ENCODE data around the gene PSMB11. TPM values are rescaled to one million over a fixed set of nuclear protein-coding genes. Genes with fewer than 3 reads are reported as not detected.
A peak's percentile ranks its signal among the peaks of the same experiment; 100 is the strongest.

Gene PSMB11
- total and polyA plus RNA-seq, 10 of the 15 experiments (the other 5 are each of a cell fraction or from before 2014, with no cell fraction given) = not detected

DNA sequence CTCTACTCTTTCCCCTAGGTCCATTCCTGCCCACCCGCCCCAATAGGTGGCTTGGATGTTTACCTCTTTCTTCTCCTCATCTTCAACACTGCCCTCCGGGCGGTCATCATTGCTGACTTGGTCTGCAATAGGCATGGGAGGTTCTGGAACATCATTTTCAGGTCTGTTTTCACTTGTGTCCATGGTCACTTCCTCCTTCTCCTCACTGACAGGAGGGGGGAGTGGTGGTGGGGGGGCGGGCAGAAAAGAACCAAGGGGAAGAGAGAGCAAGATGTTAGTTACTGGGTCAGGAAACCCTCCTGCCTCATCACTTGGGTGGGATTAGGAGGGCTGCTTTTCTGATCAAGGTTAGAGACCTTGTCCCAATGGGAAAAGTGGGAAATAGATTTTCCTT is 27.4 kb downstream of the PSMB11 start:
- ATAC-seq = peak; percentile 2; the same call in 2 of the 3 replicates
- H3K9ac ChIP-seq (ENCODE audit: control insufficient read depth, insufficient read depth, low read length) = no peak overlapping the region
- H3K9me3 ChIP-seq (replicated peaks; ENCODE audit: control insufficient read depth, insufficient read depth, low read length) = no peaks in the 10 kb centered on the region
- RAD21 ChIA-PET (ENCODE audit: unreplicated experiment) = interaction anchor here (1.0 to 1.9 kb wide), 18 partner anchors 11 to 470 kb away, joined by 3 to 27 read pairs (median 5); partner anchors contain the start of genes ACIN1, C14orf119 and HAUS4
- H3K36me3 ChIP-seq (ENCODE audit: control insufficient read depth in 2 of 2, insufficient read depth in 2 of 2, low read length in 1 of 2) = peaks cover 14 to 27% of the 10 kb centered on the region in 2 experiments
- peaks cover 36% of the 10 kb centered on the region for H3K79me2 ChIP-seq (ENCODE audit: control insufficient read depth, insufficient read depth, low read length)
- no peak for DNase-seq (ENCODE audit: low read depth, low spot score)
- SMC1A ChIA-PET (ENCODE audit: uncharacterized antibody, unreplicated experiment) = interaction anchor here (0.6 to 2.3 kb wide), 26 partner anchors 8 to 1629 kb away, joined by 3 to 23 read pairs (median 6); partner anchors contain the start of genes ACIN1, C14orf119, CDH24 and CEBPE
- no peak overlapping the region for H3K4me2 ChIP-seq (ENCODE audit: control insufficient read depth, insufficient read depth)
- no peak overlapping the region for H2AFZ ChIP-seq (ENCODE audit: control insufficient read depth, low read depth, low read length)
- 37% methylated on average over 4 of the region's 4 CpGs for WGBS (ENCODE audit: insufficient coverage, insufficient replicate concordance, low lambda C conversion rate, missing lambda C conversion rate)
- CTCF ChIA-PET = interaction anchor here (0.6 to 4.2 kb wide), 63 partner anchors 10 to 509 kb away, joined by 3 to 80 read pairs (median 7); partner anchors contain the start of genes ACIN1, AJUBA, C14orf119 and CDH24
- H4K20me1 ChIP-seq (ENCODE audit: control insufficient read depth, insufficient read depth) = peaks cover 9% of the 10 kb centered on the region; the same call in 1 of the 2 replicates
- no TSS peak for BruUV-seq (replicated peaks)
- peaks cover 11% of the 10 kb centered on the region; the same call in 1 of the 2 replicates for H3K4me1 ChIP-seq (ENCODE audit: control insufficient read depth, insufficient read depth, low read length)
- intact Hi-C loops (cut with micrococcal nuclease; ENCODE audit: unreplicated experiment) = loop anchor here (2.0 kb wide), 1 partner anchor 117 kb away; no protein-coding TSS in a partner anchor
- H3K4me3 ChIP-seq = no peak overlapping the region
- no peak overlapping the region for H3K27ac ChIP-seq (ENCODE audit: control insufficient read depth, insufficient read depth)
- no peak for FAIRE-seq
- in situ Hi-C loops (cut with MboI) = no loop called here
- TF ChIP-seq KLF5 (IDR thresholded peaks at IDR 0.05; ENCODE audit: partially characterized antibody) = no peak
- TF ChIP-seq HDAC2 (IDR thresholded peaks at IDR 0.05) = no peak
- TF ChIP-seq, protein P1, sequence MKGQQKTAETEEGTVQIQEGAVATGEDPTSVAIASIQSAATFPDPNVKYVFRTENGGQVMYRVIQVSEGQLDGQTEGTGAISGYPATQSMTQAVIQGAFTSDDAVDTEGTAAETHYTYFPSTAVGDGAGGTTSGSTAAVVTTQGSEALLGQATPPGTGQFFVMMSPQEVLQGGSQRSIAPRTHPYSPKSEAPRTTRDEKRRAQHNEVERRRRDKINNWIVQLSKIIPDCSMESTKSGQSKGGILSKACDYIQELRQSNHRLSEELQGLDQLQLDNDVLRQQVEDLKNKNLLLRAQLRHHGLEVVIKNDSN (IDR thresholded peaks at IDR 0.05; ENCODE audit: borderline replicate concordance, extremely low read length, insufficient read depth, low read depth, low read length) = no peak
- TF ChIP-seq, protein P2, sequence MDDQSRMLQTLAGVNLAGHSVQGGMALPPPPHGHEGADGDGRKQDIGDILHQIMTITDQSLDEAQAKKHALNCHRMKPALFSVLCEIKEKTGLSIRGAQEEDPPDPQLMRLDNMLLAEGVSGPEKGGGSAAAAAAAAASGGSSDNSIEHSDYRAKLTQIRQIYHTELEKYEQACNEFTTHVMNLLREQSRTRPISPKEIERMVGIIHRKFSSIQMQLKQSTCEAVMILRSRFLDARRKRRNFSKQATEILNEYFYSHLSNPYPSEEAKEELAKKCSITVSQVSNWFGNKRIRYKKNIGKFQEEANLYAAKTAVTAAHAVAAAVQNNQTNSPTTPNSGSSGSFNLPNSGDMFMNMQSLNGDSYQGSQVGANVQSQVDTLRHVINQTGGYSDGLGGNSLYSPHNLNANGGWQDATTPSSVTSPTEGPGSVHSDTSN (IDR thresholded peaks at IDR 0.05; ENCODE audit: insufficient replicate concordance, low read depth, low read length) = no peak
- no peak for TF ChIP-seq RCOR1 (conservative IDR thresholded peaks at IDR 0.05; ENCODE audit: low read depth, low read length)
- TF ChIP-seq, protein P3, sequence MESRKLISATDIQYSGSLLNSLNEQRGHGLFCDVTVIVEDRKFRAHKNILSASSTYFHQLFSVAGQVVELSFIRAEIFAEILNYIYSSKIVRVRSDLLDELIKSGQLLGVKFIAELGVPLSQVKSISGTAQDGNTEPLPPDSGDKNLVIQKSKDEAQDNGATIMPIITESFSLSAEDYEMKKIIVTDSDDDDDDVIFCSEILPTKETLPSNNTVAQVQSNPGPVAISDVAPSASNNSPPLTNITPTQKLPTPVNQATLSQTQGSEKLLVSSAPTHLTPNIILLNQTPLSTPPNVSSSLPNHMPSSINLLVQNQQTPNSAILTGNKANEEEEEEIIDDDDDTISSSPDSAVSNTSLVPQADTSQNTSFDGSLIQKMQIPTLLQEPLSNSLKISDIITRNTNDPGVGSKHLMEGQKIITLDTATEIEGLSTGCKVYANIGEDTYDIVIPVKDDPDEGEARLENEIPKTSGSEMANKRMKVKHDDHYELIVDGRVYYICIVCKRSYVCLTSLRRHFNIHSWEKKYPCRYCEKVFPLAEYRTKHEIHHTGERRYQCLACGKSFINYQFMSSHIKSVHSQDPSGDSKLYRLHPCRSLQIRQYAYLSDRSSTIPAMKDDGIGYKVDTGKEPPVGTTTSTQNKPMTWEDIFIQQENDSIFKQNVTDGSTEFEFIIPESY (IDR thresholded peaks at IDR 0.05) = no peak
- TF ChIP-seq SMARCA5 (IDR thresholded peaks at IDR 0.05) = no peak
- TF ChIP-seq STAT1 (conservative IDR thresholded peaks at IDR 0.05) = no peak
- TF ChIP-seq FOXM1 (IDR thresholded peaks at IDR 0.05; ENCODE audit: low read depth, low read length) = no peak
- no peak for TF ChIP-seq HDGF (IDR thresholded peaks at IDR 0.05)
- POLR2A ChIA-PET = interaction anchor here (0.6 to 1.8 kb wide), 5 partner anchors 8 to 140 kb away, joined by 4 to 9 read pairs (median 5); partner anchors contain the start of genes ACIN1, C14orf119 and PRMT5
- H3K27me3 ChIP-seq (replicated peaks in 1 of 2; ENCODE audit: control insufficient read depth in 2 of 2, insufficient read depth in 2 of 2, low read length in 1 of 2) = no peaks in the 10 kb centered on the region
